GM12875 (cell line): ENCODE data around the gene FMN1.

Experiments used
- H3K4me3 ChIP-seq: one replicate; pipeline ENCODE4 v1.5.1; 2011; ENCODE audit warnings: low read depth, low read length, control low read depth
- TF ChIP-seq, protein P1 (sequence below): IDR thresholded peaks from 2 replicates; pipeline ENCODE4 v1.5.1; 2011; ENCODE audit warnings: low read depth, mild to moderate bottlenecking, control low read depth, inconsistent platforms, low read length, moderate library complexity, borderline replicate concordance; ENCODE audit not compliant: insufficient read depth

FMN1 gene

GRCh38 chr15:32927124-32927523, 267.4 kb downstream of the FMN1 start:
- TF ChIP-seq, protein P1, sequence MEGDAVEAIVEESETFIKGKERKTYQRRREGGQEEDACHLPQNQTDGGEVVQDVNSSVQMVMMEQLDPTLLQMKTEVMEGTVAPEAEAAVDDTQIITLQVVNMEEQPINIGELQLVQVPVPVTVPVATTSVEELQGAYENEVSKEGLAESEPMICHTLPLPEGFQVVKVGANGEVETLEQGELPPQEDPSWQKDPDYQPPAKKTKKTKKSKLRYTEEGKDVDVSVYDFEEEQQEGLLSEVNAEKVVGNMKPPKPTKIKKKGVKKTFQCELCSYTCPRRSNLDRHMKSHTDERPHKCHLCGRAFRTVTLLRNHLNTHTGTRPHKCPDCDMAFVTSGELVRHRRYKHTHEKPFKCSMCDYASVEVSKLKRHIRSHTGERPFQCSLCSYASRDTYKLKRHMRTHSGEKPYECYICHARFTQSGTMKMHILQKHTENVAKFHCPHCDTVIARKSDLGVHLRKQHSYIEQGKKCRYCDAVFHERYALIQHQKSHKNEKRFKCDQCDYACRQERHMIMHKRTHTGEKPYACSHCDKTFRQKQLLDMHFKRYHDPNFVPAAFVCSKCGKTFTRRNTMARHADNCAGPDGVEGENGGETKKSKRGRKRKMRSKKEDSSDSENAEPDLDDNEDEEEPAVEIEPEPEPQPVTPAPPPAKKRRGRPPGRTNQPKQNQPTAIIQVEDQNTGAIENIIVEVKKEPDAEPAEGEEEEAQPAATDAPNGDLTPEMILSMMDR = no peak
- no peak overlapping the region for H3K4me3 ChIP-seq

DNA sequence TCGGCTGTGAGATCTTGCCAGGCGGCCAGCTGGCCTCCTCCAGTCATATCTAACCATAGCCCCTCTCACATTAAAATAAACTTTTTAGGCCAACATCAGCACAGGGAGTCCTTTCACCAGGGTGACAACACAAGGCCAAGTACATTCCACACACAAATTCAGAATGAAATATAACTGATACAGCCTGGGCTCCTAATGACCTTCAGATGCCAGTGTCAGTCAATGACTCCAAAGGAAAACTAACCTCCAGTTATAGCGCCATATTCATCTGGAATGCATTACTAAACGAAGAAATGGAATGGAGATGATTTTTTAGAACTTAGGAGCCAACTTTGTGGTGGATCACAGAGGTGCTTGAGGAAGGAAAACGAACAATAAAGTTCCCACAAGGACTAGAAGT, 271.3 kb downstream of the FMN1 start:
- TF ChIP-seq, protein P1 = no peak

GRCh38 chr15:32922541-32922940, 272.0 kb downstream of the FMN1 start:
- no peak overlapping the region for H3K4me3 ChIP-seq
- TF ChIP-seq, protein P1 = no peak

More for the DNA sequence above, 271.3 kb downstream of the FMN1 start:
- no peak overlapping the region for H3K4me3 ChIP-seq

DNA sequence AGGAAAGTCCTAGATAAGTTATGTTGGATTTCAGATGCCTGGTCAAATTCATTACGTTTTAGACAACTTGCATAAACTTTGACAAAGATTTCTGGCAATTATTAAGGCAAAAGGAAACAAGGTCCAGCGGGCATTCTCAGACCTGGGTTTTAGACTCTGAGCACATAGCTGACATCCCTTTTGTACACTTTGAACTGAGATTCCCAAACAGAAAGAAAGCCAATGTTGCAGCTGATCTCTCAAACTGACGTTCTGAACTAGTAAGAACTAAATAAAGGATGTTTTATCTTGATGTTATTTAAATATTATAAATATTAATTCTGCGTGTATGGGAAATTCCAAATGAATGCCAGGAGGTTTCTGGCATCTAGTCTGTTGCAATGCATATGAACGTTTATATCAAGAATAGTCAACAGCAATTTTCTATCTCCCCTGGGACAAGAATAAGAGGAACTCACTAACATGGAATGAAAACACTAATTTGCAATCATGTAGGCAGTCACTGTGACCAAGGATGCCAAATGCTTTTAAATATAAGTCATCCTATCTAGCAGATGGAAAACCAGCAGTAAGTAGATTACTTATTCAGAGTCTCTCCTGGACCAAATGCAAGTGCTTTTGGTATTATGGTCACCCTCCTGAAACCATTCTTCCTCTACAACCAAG, 274.6 kb downstream of the FMN1 start:
- TF ChIP-seq, protein P1 = no peak

DNA sequence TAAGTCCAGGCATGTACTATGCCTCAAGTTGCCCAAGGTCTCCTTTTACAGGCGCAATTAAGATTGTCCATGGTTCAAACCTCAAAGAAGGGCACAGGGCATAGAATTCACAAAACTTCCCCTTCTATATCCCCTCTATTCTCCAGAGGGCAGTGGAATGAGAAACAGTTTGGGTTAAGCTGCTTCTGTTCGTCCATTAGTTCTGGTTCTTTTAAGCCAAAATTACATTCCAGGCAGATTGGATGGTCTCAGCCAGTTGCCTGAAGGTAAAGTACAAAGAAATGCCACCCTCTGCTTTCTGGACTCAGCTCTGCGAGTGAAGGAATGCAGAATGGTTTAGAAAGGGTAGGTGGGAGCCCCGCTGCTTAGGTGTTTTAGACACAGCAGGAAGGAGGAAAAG, 276.0 kb downstream of the FMN1 start:
- TF ChIP-seq, protein P1 = no peak
- H3K4me3 ChIP-seq = no peak overlapping the region

More for the DNA sequence above, 274.6 kb downstream of the FMN1 start:
- no peak overlapping the region for H3K4me3 ChIP-seq

GRCh38 chr15:32910839-32911238, 283.7 kb downstream of the FMN1 start:
- TF ChIP-seq, protein P1 = no peak
- no peak overlapping the region for H3K4me3 ChIP-seq

DNA sequence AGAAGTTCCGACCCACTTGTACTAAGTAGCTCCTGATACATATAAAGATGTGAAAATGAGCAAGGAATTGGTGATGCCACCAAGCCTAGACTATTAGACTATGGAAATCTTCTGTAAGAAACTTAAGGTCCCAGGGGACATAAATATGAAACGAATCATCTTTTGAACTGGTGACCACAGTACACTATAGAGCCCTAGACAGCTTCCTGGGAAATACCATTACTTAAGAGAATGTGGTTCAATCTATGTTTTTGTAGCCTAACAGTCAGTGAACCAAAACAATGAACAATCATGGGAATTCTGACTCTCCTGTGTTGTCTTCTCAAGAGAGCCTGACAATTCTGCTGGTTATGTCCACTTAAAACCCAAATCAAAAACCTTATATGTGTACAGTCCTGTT, 285.1 kb downstream of the FMN1 start:
- no peak overlapping the region for H3K4me3 ChIP-seq
- TF ChIP-seq, protein P1 = no peak
